Panc1 (cell line): ENCODE measurements around the gene FUNDC1. TPM values are rescaled to one million over a fixed set of nuclear protein-coding genes. Genes with fewer than 3 reads are reported as not detected.

Experiments
- ATAC-seq: fragments of 200-7000 bp; cut with Tn5 transposase; 2 replicates; pipeline ENCODE4 v1.9.1; 2020; ENCODE audit warnings: mild to moderate bottlenecking, moderate library complexity
- BruUV-seq: library from RNA; stranded (reverse); fragments of 400-500 nt; replicated peaks from 2 replicates; lab custom pipeline; 2021; lab: Mats Ljungman, UMichigan
- CTCF ChIA-PET: fragments of 300-600 bp; sonication (Branson Sonifier 250); formaldehyde crosslinking; loops from one replicate; lab custom pipeline; 2022; ENCODE audit warnings: antibody characterized with exemption; lab: Charles Lee
- POLR2A ChIA-PET: fragments of 300-600 bp; sonication (Branson Sonifier 250); formaldehyde crosslinking; loops from one replicate; lab custom pipeline; 2022; ENCODE audit warnings: antibody characterized with exemption; lab: Charles Lee
- DNase-seq: peaks from one replicate; pipeline ENCODE4 v3.0.0-alpha.2; 2010; ENCODE audit warnings: low read depth, low spot score
- H3K27ac ChIP-seq: 2 replicates; pipeline ENCODE4 v1.5.1; 2011; ENCODE audit warnings: mild to moderate bottlenecking, low read length, inconsistent platforms
- H3K27me3 ChIP-seq: fragments of 200-500 bp; sonication (Bioruptor generic); 2 replicates; pipeline ENCODE4 v1.6.0; 2014; ENCODE audit warnings: low read length, inconsistent platforms; ENCODE audit not compliant: control insufficient read depth, insufficient read depth
- H3K36me3 ChIP-seq: fragments of 200-500 bp; sonication (Bioruptor generic); 2 replicates; pipeline ENCODE4 v1.5.1; 2014; ENCODE audit warnings: inconsistent platforms, mild to moderate bottlenecking, low read length, moderate library complexity; ENCODE audit not compliant: control insufficient read depth, insufficient read depth
- H3K4me1 ChIP-seq: 2 replicates; pipeline ENCODE4 v1.5.1; 2011; ENCODE audit warnings: inconsistent platforms, mild to moderate bottlenecking, low read length, moderate library complexity; ENCODE audit not compliant: control insufficient read depth, insufficient read depth
- H3K4me3 ChIP-seq, 2 experiments: 2 replicates each; pipeline ENCODE4 v1.5.1; 2011 to 2012; ENCODE audit warnings: low read depth in 2 of 2, low read length in 2 of 2, mild to moderate bottlenecking in 2 of 2, inconsistent platforms in 1 of 2, moderate library complexity in 1 of 2
- H3K9me3 ChIP-seq: fragments of 200-500 bp; sonication (Bioruptor generic); 2 replicates; pipeline ENCODE4 v1.5.1; 2014; ENCODE audit warnings: low read depth, mild to moderate bottlenecking, inconsistent platforms, low read length, moderate library complexity; ENCODE audit not compliant: control insufficient read depth, insufficient read depth
- POLR2AphosphoS5 ChIP-seq: IDR thresholded peaks from 2 replicates; pipeline ENCODE4 v1.6.1; 2012; ENCODE audit warnings: mild to moderate bottlenecking, low read depth, low read length, moderate library complexity
- SIN3A ChIP-seq: IDR thresholded peaks from 2 replicates; pipeline ENCODE4 v1.6.1; 2012; ENCODE audit warnings: low read depth, mild to moderate bottlenecking, low read length, moderate library complexity, borderline replicate concordance; ENCODE audit not compliant: insufficient read depth
- TCF7L2 ChIP-seq: IDR thresholded peaks from 2 replicates; pipeline ENCODE4 v1.6.1; 2011; ENCODE audit warnings: mild to moderate bottlenecking, low read depth, low read length, inconsistent platforms
- in situ Hi-C: cut with HindIII; loops from 2 replicates; pipeline ENCODE4 v1.10.0; 2016; ENCODE audit warnings: low sequenced_read_pairs, low pct_unique_long_range_greater_than_20kb
- intact Hi-C: fragments of 100-400 bp; cut with micrococcal nuclease; formaldehyde crosslinking; loops from one replicate; pipeline ENCODE4 v1.10.0; 2022; ENCODE audit not compliant: unreplicated experiment
- total RNA-seq: library from RNA; stranded (reverse); gene quantifications from one replicate; pipeline ENCODE4 v1.2.1, GENCODE V29; 2021; ENCODE audit not compliant: unreplicated experiment
- TF ChIP-seq, protein P1 (sequence below), 2 experiments: IDR thresholded peaks; 2 replicates each; pipeline ENCODE4 v1.6.1; 2011 to 2012; ENCODE audit warnings: low read depth in 2 of 2, control low read depth in 1 of 2, low read length in 1 of 2, mild to moderate bottlenecking in 1 of 2, moderate library complexity in 1 of 2; ENCODE audit not compliant: insufficient read depth in 1 of 2
- TF ChIP-seq, protein P2 (sequence below): fragments of 450-650 bp; IDR thresholded peaks from 2 replicates; pipeline ENCODE4 v1.5.1; 2017; ENCODE audit warnings: mild to moderate bottlenecking

Gene FUNDC1
- total RNA-seq, 1 experiment from 2014 or later = 23.2 TPM

GRCh38 chrX:44514272-44514671, 28.4 kb downstream of the FUNDC1 start:
- no peak overlapping the region for H3K27ac ChIP-seq
- no peaks in the 10 kb centered on the region for H3K27me3 ChIP-seq
- no peak for TF ChIP-seq TCF7L2
- TF ChIP-seq, protein P1, sequence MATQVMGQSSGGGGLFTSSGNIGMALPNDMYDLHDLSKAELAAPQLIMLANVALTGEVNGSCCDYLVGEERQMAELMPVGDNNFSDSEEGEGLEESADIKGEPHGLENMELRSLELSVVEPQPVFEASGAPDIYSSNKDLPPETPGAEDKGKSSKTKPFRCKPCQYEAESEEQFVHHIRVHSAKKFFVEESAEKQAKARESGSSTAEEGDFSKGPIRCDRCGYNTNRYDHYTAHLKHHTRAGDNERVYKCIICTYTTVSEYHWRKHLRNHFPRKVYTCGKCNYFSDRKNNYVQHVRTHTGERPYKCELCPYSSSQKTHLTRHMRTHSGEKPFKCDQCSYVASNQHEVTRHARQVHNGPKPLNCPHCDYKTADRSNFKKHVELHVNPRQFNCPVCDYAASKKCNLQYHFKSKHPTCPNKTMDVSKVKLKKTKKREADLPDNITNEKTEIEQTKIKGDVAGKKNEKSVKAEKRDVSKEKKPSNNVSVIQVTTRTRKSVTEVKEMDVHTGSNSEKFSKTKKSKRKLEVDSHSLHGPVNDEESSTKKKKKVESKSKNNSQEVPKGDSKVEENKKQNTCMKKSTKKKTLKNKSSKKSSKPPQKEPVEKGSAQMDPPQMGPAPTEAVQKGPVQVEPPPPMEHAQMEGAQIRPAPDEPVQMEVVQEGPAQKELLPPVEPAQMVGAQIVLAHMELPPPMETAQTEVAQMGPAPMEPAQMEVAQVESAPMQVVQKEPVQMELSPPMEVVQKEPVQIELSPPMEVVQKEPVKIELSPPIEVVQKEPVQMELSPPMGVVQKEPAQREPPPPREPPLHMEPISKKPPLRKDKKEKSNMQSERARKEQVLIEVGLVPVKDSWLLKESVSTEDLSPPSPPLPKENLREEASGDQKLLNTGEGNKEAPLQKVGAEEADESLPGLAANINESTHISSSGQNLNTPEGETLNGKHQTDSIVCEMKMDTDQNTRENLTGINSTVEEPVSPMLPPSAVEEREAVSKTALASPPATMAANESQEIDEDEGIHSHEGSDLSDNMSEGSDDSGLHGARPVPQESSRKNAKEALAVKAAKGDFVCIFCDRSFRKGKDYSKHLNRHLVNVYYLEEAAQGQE (IDR thresholded peaks at IDR 0.05; ENCODE audit: insufficient read depth in 1 of 2, low read depth in 2 of 2, low read length in 1 of 2) = no peak
- no peak for TF ChIP-seq POLR2AphosphoS5
- TF ChIP-seq SIN3A = no peak
- TF ChIP-seq, protein P2, sequence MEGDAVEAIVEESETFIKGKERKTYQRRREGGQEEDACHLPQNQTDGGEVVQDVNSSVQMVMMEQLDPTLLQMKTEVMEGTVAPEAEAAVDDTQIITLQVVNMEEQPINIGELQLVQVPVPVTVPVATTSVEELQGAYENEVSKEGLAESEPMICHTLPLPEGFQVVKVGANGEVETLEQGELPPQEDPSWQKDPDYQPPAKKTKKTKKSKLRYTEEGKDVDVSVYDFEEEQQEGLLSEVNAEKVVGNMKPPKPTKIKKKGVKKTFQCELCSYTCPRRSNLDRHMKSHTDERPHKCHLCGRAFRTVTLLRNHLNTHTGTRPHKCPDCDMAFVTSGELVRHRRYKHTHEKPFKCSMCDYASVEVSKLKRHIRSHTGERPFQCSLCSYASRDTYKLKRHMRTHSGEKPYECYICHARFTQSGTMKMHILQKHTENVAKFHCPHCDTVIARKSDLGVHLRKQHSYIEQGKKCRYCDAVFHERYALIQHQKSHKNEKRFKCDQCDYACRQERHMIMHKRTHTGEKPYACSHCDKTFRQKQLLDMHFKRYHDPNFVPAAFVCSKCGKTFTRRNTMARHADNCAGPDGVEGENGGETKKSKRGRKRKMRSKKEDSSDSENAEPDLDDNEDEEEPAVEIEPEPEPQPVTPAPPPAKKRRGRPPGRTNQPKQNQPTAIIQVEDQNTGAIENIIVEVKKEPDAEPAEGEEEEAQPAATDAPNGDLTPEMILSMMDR = no peak
- H3K4me1 ChIP-seq = no peaks in the 10 kb centered on the region
- CTCF ChIA-PET = no interaction called here
- no peaks in the 10 kb centered on the region for H3K36me3 ChIP-seq
- in situ Hi-C loops = no loop called here
- POLR2A ChIA-PET = interaction anchor here (0.6 kb wide), 1 partner anchor 9 kb away, joined by 3 read pairs; no protein-coding TSS in a partner anchor
- ATAC-seq (no peak), DNase-seq (no peak)
- H3K4me3 ChIP-seq = no peak overlapping the region
- BruUV-seq = no TSS peak
- intact Hi-C loops = no loop called here
- no peaks in the 10 kb centered on the region for H3K9me3 ChIP-seq

- Histone ChIP-seq H3K27me3 (no peaks in the 10 kb centered on the region), H3K4me1 (no peaks in the 10 kb centered on the region), H3K36me3 (no peaks in the 10 kb centered on the region), H3K9me3 (no peaks in the 10 kb centered on the region), H3K27ac (no peak overlapping the region), H3K4me3 (no peak overlapping the region)
- intact Hi-C loops (no loop called here), in situ Hi-C loops (no loop called here)
- ChIA-PET POLR2A (no interaction called here), CTCF (no interaction called here)
- no TSS peak for BruUV-seq
- no peak for ATAC-seq
- TF ChIP-seq SIN3A (no peak), POLR2AphosphoS5 (no peak), TCF7L2 (no peak)
- TF ChIP-seq, protein P1 (IDR thresholded peaks at IDR 0.05; ENCODE audit: insufficient read depth in 1 of 2, low read depth in 2 of 2, low read length in 1 of 2) = no peak
- TF ChIP-seq, protein P2 = no peak
- DNase-seq = no peak
Observed at GRCh38 chrX:44507292-44507691, 35.4 kb downstream of the FUNDC1 start.
